Measurements from ENCODE around the gene SCN5A. TPM values are rescaled to one million over a fixed set of nuclear protein-coding genes. Genes with fewer than 3 reads are reported as not detected.

Gene SCN5A
- total and polyA plus RNA-seq, 2 of the 8 experiments (the other 6 are each of a cell fraction or from before 2014, with no cell fraction given), result 4.8 to 11.4 TPM

DNA sequence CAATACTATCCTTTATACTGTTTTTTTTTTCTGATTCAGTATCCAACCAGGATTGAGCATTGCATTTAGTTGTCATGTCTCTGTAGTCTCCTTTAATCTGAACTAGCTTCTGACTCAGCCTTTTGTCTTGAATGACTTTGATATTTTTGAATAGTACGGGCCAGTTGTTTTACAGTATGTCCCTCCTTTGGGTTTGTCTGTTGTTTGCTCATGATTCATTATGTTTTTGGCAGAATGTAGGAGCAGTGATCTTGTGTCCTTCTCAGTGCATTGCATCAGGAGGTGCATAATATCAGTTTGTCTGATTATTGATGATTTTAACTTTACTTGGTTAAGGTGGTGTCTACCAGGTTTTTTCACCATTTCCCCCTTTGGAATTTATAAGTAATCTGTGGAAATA lies 132.8 kb downstream of the SCN5A start:
- Histone ChIP-seq H3K9me3 (ENCODE audit: insufficient read depth in 2 of 2, low read depth in 1 of 2, low read length in 1 of 2) (no peaks in the 10 kb centered on the region), H2BK20ac (ENCODE audit: low read length) (no peak overlapping the region), H4K8ac (ENCODE audit: extremely low read depth, insufficient read depth, low read length) (no peak overlapping the region), H2BK12ac (ENCODE audit: low read depth, low read length) (no peak overlapping the region), H2AK5ac (ENCODE audit: low read depth, low read length) (no peak overlapping the region), H2BK5ac (ENCODE audit: low read depth, low read length) (no peak overlapping the region), H3K4me2 (ENCODE audit: insufficient read depth in 1 of 2, low read depth in 2 of 2, low read length in 2 of 2) (no peak overlapping the region), H4K20me1 (replicated peaks in 1 of 2; ENCODE audit: control insufficient read depth in 1 of 2, insufficient read depth in 2 of 2, low read length in 2 of 2) (no peaks in the 10 kb centered on the region), H3K56ac (replicated peaks; ENCODE audit: insufficient read length, low read depth, low read length) (no peak overlapping the region), H3K27ac (ENCODE audit: low read depth, low read length) (no peak overlapping the region), H3K23me2 (ENCODE audit: low read depth, low read length) (no peaks in the 10 kb centered on the region; the same call in 1 of the 2 replicates), H3K9ac (replicated peaks in 1 of 4; ENCODE audit: extremely low read depth in 1 of 4, low read depth in 3 of 4, low read length in 3 of 4) (no peak overlapping the region), H4K91ac (replicated peaks; ENCODE audit: insufficient read length, low read length) (no peak overlapping the region), H3K4ac (replicated peaks; ENCODE audit: insufficient read length, low read depth, low read length) (no peak overlapping the region), H3K18ac (ENCODE audit: extremely low read depth, low read length) (no peak overlapping the region), H4K5ac (ENCODE audit: insufficient read length, low read depth, low read length) (no peak overlapping the region), H2AFZ (ENCODE audit: low read length) (no peak overlapping the region), H3K27me3 (replicated peaks in 1 of 4; ENCODE audit: control insufficient read depth in 3 of 4, extremely low read depth in 1 of 4, insufficient read depth in 3 of 4, low read length in 3 of 4) (no peaks in the 10 kb centered on the region), H3K79me2 (ENCODE audit: control insufficient read depth in 1 of 2, insufficient read depth in 2 of 2, low read length in 2 of 2) (no peaks in the 10 kb centered on the region), H3K14ac (ENCODE audit: insufficient read length) (no peak overlapping the region), H2BK15ac (ENCODE audit: low read length) (no peak overlapping the region), H3K4me3 (ENCODE audit: extremely low read depth in 1 of 4, insufficient read depth in 2 of 4, low read depth in 3 of 4, low read length in 4 of 4) (no peak overlapping the region), H2BK120ac (replicated peaks; ENCODE audit: low read depth, low read length) (no peak overlapping the region), H3K4me1 (replicated peaks in 1 of 4; ENCODE audit: control insufficient read depth in 3 of 4, insufficient read depth in 4 of 4, low read length in 3 of 4) (peaks cover 0 to 19% (median 3%) of the 10 kb centered on the region in 4 experiments; a peak in 4 of 7 replicates), H3K79me1 (ENCODE audit: low read depth, low read length) (no peaks in the 10 kb centered on the region), H3K23ac (ENCODE audit: insufficient read length) (no peak overlapping the region), H3K36me3 (ENCODE audit: control insufficient read depth in 2 of 4, insufficient read depth in 4 of 4, low read length in 3 of 4) (no peaks in the 10 kb centered on the region; a peak in 4 of 8 replicates)
- DNase-seq (ENCODE audit: low read depth in 1 of 2, low spot score in 2 of 2) (no peak), FAIRE-seq (no peak)
- WGBS, 2 experiments (ENCODE audit: extremely low coverage in 1 of 2, insufficient coverage in 1 of 2, insufficient read length in 1 of 2, insufficient replicate concordance in 2 of 2, low coverage in 1 of 2, low lambda C conversion rate in 2 of 2, missing lambda C conversion rate in 1 of 2), result 54% methylated on average over 1 of the region's 1 CpG; no CpG with 5 or more reads in 1 of the 2 experiments
- CTCF ChIA-PET (ENCODE audit: partially characterized antibody), result interaction anchor here (1.8 to 12.5 kb wide), 3 partner anchors 108 to 141 kb away, joined by 7 to 318 read pairs (median 249); no protein-coding TSS in a partner anchor
- no peak for TF ChIP-seq CHD2 (IDR thresholded peaks at IDR 0.05; ENCODE audit: low read length)
- no peak for TF ChIP-seq E2F6 (IDR thresholded peaks at IDR 0.05)
- no peak for TF ChIP-seq SP1 (IDR thresholded peaks at IDR 0.05; ENCODE audit: low read depth, low read length)
- no peak for TF ChIP-seq MAX (IDR thresholded peaks at IDR 0.05)
- no peak for TF ChIP-seq EGR1 (IDR thresholded peaks at IDR 0.05; ENCODE audit: borderline replicate concordance, low read depth, low read length)
- TF ChIP-seq CREB1 (IDR thresholded peaks at IDR 0.05), result no peak
- no peak for TF ChIP-seq SIN3A (conservative IDR thresholded peaks at IDR 0.05 in 1 of 2, IDR thresholded peaks at IDR 0.05 in 1 of 2; ENCODE audit: low read depth in 1 of 2, low read length in 2 of 2)
- no peak for TF ChIP-seq RAD21 (IDR thresholded peaks at IDR 0.05 in 1 of 2, conservative IDR thresholded peaks at IDR 0.05 in 1 of 2; ENCODE audit: low read depth in 2 of 2, low read length in 2 of 2)
- TF ChIP-seq POLR2A (IDR thresholded peaks at IDR 0.05; ENCODE audit: control extremely low read depth in 1 of 2, low read depth in 2 of 2, low read length in 2 of 2), result no peak
- TF ChIP-seq CBX8 (IDR thresholded peaks at IDR 0.05; ENCODE audit: borderline replicate concordance, low read depth, low read length), result no peak
- POLR2A ChIA-PET (ENCODE audit: partially characterized antibody), result no interaction called here
